Stimulated activated CD4-positive, alpha-beta T cell treated with anti-CD3 and anti-CD28 coated beads, TNF-alpha, amount 100 ng/mL, for 24 hours (primary cell): ENCODE results near the gene SMARCA4.

Experiments
- DNase-seq, 3 experiments: peaks; one replicate each; pipeline ENCODE4 v3.0.0-alpha.2; 2020; ENCODE audit warnings: low read depth in 3 of 3

SMARCA4 gene

DNA sequence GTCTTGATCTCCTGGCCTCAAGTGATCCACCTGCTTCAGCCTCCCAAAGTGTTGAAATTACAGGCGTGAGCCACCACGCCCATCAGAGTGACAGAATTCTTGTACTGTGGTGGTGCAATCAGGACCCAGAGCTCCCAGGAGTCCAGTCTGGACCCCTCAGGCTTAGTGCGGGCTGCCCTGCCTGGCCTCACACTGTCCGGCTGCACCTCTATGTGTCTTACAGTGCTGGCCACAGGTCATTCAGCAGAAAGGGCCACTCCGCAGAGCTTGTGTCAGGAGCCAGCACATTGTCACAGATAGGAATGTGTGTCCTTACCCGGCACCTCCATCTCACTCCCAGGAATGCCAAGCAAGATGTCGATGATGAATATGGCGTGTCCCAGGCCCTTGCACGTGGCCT, 49.2 kb downstream of the SMARCA4 start:
- DNase-seq = no peak

DNA sequence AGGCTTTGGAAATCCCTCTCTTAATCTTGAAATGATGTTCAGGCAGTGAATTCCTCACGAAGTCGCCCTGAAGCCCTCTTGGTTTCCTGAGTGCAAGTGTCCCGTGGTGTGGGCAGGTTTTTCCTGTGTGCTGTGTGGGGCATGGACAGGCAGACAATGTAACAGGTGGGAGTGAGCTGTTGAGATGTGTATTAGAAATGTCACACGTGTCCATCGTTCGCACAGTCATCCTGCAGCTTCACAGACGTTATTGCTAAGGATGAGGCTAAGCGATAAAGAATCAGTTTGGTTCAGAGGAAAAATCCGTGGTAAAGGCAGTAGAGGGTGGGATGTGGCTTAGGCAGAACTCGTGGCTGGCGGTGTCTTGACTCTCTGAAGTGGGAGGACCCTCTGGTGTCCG, 51.7 kb downstream of the SMARCA4 start:
- no peak for DNase-seq

DNA sequence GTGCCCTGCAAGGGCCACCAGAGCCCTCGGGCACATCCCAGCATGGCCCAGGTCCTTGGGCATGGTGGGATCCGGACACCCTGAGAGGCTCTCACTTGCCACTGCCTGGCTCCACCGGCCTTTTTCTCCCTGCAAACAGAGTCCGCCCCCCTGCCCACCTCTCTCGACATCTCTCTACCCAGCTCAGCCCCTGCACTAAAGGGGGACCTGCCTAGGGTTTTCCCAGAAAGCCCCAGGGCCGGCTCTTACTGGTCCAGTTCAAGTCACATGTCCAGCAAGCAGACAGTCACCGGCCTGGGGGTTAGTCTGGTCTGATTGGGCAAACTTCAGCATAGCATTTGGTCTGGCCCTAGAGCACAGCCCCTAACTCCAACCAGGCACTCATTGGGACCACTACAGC, 52.9 kb downstream of the SMARCA4 start:
- no peak for DNase-seq

DNA sequence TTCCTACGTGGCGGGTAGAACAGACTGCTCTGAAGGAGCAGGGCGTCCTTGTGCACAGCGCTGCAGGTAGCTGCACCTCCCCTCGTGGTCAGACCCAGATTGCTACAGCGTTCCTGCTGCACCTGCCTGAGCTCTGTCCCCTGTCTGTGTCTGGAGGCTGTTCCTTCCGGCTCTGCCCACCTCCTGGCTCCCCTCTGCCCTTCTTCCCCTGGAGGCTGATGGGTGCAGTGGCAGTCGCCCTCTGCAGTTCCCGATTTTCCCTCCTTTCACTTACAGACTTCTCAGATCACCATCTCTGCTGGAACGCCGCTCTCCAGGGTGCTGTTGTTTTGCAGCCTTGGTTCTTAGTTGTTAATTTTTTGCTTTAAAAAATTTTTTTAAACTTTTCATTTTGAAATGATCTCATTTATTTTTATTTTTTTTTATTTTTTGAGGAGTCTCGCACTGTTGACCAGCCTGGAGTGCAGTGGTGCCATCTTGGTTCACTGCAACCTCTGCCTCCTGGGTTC, 53.6 kb downstream of the SMARCA4 start:
- no peak for DNase-seq

DNA sequence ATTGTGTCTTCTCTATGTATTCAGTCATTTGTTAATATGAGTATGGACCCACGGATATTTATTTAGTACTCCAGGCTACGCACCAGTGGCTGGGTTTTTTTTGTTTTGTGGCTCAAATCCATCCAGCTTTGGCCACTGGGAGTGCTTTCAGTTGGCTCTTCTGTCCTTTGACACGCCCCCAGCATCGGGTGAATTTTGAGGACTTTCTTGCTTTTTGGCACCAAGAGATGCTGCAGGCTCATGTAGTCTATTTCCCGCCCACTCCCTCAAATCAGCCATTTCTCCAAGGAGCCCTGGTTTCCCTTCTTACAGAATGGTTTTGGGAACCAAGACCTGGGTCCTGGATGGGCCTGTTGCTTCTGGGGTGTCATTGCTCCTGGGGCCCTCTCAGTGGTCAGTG, 55.8 kb downstream of the SMARCA4 start:
- no peak for DNase-seq

DNA sequence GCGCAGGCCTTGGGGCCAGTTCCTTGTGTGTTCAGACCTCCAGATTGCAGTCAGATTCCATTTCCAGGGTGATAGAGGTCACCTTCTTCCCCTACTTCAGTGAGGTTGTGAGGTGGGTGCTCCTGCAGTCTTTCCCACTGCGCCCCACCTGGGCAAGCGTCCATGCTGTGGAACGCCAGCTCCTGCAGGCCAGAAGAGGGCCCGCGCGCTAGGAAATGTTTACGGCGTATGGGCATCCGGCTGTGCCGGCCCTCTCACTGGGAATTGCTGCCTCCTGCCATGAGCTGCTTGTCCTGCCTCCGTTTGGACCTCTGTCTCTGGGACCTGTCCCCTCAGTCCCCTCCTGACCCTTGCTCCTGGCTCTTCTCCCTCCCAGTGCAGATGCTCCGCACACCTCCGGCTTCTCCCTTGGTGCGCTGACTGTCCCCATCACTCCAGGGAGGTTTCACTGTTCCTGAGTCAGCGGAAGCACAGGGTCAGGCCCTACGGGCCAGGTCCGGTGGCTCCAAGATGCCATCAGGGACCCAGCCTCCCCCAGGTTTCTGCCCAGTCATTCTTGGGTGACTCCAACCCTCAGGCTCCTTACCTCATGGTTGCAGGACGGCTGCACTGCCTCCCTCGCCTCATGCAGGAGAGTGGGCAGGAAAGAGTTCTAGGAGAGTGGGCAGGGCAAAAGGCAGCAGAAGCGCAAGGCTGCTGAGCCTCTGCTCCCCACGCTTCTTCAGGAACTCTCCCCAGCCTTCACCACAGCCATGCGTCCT, 56.6 kb downstream of the SMARCA4 start:
- no peak for DNase-seq

DNA sequence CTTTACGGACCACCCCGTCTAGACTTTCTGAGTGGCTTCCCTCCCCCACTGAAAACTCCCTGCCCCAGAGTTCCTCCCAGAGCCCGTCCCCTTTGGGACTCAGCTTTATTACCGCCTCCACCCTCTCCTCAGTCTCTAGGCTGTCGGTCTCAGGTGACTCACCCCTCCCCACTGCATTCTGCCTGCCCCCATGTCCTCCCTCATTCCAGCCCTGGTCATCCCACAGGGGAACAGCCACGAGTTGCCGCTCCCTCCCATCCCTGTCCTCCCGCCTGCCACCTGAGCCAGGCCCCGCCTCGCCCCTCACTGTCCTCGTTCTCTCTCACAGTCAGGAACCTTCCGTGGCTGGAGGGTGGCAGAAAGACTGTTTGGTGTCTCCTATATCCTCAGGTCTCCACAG, 57.3 kb downstream of the SMARCA4 start:
- DNase-seq = no peak

DNA sequence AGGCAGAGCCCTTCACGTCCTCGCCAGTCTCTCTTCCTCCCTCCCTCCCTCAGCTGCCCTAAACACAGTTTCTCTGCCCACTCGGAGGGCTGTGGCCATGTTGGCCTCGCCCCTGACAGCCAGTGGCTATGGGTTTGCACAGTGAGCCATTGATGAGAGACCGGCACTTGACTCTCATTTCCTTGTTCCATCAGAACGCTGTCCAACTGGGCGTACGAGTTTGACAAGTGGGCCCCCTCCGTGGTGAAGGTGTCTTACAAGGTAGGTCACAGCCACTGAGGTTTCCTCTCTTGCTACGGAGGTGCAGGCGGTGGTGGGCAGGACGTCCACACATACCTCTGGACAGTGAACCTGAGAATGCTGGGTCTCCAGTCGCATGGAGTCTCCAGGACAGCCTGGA, 57.9 kb downstream of the SMARCA4 start:
- DNase-seq = no peak

DNA sequence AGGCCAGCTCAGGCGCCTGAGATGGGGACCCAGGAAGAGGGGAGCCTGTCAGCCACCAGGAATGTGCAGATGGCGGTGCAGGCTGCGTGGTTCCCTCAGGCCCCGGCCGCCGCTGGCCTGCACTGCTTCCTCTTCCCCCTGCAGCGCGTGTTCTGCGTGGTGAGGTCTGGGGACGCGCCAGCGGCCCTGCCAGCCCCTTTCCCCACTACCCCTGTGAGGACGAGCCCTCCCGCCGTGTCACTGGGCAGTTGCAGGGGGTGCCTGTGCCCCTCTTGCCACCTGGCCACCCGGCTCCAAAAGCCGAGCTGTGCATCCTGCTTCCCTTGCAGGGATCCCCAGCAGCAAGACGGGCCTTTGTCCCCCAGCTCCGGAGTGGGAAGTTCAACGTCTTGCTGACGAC, 58.4 kb downstream of the SMARCA4 start:
- no peak for DNase-seq

DNA sequence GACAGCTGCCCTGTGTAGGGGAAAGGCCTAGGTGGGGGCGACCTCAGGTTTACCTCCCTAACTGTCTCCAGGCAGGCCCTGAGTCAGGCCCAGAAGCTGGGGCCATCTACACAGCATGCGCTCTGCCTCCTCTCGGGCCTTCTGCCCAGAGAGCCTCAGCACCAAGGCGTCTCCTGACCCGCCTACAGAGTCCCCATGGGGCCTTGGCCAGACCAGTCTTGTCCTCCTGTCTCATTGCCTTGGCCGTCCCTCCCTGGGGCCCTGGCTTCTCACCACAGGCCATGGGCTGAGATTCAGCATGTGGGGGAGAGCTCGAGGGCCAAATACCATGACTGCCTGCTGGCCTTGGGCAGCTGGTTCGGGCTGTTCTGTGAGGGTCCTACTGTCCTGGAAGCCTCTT, 59.0 kb downstream of the SMARCA4 start:
- DNase-seq = no peak

DNA sequence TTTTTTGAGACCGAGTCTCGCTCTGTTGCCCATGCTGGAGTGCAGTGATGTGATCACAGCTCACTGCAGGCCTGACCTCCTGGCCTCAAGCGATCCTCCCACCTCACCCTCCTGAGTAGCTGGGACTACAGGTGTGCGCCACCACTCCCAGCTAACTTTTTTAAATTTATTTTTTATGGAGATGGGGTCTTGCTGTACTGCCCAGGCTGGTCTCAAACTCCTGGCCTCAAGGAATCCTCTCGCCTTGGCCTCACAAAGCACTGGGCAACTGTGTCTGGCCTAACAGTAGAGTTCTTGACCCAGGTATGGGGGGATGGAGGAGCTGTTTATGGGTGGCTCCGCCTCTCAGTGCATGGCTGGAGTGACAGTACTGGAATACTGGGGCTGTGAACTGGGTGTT, 59.6 kb downstream of the SMARCA4 start:
- no peak for DNase-seq

DNA sequence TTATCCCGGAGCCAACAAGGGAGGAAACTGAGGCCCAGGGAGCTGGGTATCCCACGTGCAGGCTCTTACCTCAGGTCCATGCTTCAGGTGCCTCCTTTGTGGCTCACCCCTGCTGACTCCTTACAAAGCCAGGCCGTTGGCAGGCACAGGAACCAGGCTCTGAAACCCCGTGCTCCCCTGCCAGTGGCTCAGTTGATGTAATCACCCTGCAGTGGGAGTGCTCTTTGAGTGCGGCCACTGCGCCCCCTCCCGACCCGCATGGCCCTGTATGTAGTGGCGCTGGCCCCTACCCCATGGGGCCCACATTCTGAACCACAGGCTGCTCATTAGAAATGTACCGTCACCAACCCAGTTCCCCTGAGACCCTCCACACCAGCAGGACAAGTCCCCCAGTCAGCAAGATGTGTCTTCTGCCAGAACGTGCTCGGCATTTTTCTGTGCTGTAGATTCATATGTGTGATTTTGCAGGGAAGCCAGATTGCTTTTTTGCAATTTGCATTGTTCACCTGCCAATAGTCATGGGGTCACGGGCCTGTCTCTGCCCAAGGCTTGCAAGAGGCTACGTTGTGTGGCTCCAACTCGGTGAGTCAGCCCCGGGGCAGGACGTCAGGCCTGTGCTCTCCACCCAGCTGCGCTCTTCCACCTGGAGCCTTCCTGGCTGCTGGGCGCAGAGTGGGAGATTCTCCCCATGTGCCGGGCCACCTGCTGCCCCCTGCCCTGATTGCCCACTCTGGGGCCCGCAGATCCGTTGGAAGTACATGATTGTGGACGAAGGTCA, 60.3 kb downstream of the SMARCA4 start:
- DNase-seq = no peak

DNA sequence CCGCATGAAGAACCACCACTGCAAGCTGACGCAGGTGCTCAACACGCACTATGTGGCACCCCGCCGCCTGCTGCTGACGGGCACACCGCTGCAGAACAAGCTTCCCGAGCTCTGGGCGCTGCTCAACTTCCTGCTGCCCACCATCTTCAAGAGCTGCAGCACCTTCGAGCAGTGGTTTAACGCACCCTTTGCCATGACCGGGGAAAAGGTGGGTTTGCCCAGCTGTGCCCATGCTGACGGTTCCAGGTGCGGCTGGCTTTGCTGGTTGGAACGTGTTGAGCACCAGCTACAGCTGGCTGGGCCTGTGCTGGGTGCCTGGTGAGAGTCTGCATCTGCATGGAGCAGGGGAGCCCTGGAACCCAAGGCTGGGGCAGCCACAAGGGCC, 60.9 kb downstream of the SMARCA4 start:
- no peak for DNase-seq

DNA sequence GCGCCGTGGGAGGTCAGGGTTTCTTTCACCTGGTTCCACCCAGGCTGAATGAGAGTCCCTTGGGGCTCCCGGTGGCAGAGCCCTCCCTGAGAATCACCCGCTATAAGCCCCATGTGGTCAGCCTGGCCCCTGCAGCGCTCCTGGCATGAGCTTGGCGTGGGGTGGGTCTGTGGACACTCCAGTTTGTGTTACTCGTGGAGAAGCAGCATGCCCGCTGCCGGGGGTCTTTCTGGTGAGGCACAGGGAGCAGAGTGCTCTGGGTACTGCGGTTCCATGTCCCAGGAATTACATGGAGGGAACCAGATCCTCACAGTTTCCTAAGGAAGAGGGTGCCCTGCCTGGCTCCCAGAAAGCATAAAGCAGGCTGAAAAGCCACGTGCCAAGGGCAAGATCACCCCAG, 62.2 kb downstream of the SMARCA4 start:
- DNase-seq = no peak

DNA sequence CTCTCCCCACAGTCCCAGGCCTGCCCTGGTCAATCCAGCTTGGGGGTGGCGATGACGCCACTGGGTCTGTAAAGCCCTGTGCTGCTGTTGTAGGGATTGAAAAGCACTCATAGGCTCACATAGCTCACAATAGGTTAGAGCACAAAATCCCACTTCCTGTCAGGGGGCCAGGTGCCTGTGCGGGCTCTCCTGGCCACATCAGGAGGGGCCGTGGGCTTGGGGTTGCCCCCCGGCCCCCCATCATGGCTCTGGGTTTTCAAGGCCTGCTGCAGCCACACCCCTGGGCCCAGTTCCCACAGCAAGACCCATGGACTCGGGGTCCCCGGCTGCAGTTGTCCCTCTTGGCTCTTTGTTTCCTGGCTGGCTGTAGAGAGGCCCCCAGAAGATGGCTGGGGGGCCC, 62.9 kb downstream of the SMARCA4 start:
- no peak for DNase-seq

DNA sequence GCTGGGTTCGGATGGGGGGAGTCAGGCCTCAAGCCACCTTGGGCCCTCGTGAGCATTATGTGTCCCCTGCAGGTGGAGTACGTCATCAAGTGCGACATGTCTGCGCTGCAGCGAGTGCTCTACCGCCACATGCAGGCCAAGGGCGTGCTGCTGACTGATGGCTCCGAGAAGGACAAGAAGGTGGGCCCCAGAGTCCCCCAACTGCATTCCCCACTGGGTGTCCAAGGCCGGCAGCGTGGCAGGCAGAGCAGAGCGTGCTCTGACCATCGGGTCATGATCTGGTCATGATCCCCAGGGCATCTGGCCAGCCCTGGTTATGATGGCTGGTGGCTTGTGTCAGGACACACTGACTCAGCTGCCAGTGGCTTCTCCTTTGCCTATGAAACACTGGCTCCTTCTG, 63.4 kb downstream of the SMARCA4 start:
- DNase-seq = no peak

DNA sequence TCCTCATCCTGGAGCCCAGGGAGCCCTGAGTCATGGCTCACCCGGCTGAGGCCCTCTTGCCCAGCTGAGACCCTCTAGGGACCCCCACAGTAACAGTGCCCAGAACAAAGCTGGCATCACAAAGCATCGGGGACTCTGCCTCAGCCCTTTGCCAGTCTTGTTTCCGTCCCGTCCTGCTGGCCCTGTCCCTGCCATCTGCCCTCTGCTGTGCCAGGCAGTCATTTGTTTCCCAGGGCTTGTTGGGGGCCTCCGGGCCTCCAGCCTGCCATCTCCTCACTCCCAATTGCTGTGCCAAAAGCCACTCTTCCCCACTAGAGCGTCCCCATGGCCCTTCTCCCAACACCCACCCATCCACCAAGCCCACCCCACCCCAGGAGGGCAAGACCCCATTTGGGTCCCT, 64.2 kb downstream of the SMARCA4 start:
- no peak for DNase-seq

DNA sequence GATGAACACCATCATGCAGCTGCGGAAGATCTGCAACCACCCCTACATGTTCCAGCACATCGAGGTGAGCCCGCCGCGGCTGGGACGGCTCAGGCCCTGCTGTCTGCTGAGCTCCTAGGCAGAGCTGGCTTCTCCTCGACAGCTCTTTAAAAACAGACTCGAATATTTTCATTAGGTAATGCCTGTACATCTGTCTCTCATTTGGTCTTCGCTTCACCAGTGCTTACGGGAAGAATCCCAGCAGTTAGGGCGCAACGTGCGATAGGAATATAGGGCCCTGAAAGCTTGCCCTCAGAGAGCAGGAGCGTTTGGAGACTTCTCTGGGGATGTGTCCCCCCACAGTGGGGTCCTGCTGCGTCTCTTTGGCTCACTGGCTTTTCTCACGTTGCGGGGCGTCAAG, 64.6 kb downstream of the SMARCA4 start:
- DNase-seq = no peak

DNA sequence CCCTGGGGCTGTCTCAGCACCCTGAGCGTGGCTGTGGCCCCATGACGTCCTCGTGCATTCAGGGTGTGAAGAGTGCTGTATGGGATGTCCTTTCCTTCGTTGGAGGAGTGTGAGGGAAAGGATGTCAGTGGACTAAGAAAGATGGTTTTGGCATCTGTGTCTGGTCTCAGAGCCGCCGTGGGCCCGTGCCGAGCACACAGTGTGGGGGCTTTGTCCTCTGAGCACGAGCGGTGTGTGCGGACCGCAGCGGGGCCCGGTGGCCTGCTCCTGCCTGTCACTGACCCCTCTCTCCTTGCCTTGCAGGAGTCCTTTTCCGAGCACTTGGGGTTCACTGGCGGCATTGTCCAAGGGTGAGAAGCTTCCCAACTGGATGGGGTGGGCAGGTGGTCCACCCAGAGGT, 65.2 kb downstream of the SMARCA4 start:
- no peak for DNase-seq

DNA sequence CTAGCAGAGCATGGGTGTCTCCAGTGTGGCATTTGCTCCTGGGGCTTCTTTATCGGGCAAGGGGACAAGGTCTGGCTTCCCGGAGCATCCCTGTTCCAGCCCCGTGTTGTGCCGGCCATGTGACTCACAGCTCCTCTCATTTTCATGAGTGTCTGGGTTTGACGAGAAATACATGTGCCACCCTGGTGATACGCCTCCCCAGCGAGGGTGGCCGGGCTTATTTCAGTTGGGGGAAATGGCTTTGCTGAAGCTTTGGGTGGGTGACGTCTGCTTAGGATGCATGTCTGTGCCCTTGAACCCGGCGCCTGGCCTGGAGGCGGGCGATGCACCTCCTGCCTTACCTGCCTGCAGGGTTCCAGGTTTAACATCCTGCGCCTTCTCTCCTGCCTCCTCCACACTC, 66.6 kb downstream of the SMARCA4 start:
- DNase-seq = no peak

DNA sequence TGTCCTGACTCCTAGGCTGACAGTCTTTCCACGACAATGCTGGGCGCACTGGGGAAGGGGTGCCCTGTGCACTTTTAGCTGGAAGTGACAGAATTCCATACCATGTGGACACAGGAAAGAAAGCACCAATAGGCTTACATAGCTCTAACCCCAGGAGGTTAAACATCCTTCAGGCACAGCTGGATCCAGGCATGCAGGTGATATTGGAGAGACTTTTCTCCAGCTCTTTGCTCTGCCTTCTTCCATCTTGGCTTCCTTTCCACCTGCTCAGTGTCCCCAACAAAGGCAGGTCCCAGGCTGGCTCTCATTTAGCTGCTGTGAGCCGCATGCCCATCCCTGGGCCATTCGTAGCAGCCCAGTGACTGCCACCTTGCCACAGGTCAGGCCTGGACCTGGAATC, 67.3 kb downstream of the SMARCA4 start:
- DNase-seq = no peak

DNA sequence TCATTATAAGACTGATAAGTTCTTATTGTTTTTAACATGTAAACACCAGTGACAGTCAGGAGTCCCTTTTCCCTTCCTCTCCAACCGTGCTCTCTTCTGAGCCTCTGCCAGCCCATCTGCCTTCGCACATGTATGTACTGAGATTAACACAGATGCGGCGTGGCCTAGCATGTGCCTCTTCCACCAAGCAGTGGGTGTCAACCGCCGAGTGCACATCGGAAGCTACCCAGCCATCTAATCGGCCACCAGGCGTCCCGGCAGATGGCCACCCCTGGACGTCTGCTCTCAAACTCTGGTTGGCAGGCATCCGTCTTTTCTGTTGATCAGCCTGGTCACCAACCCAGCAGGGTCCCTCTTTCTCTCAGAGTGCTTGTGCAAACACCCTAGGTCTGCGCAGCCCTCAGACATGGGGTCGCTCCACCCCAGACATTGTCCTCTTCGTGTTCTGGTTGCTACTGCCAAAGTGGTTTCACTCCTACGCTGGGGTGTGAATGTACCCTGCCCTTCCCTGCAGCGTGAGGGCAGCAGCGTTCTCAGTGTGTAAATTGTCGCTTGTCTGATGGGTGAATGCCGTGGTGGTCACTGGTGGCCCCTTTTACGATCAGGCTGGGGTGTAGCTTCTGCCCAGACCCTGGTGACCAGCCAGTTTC, 70.7 kb downstream of the SMARCA4 start:
- no peak for DNase-seq

DNA sequence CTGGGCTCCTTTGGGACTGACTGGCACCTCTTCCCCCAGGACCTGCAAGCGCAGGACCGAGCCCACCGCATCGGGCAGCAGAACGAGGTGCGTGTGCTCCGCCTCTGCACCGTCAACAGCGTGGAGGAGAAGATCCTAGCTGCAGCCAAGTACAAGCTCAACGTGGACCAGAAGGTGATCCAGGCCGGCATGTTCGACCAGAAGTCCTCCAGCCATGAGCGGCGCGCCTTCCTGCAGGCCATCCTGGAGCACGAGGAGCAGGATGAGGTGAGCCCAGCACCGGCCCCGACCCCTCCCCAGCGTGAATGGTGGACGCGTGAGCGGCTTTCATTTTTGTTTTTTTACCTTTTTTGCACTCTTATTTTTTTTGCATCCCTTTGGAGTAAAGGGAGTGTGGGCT, 72.4 kb downstream of the SMARCA4 start:
- DNase-seq = no peak
